ENCODE data around the gene ZDHHC14.
"Not testable (repeated sequence)": the region's sequence is repeated elsewhere in the genome, so short reads cannot be mapped to it uniquely, and the experiment has no call there.

Gene ZDHHC14

GRCh38 chr6:157449610-157450009, 68.6 kb downstream of the ZDHHC14 start:
- DNase-seq = no peak

DNA sequence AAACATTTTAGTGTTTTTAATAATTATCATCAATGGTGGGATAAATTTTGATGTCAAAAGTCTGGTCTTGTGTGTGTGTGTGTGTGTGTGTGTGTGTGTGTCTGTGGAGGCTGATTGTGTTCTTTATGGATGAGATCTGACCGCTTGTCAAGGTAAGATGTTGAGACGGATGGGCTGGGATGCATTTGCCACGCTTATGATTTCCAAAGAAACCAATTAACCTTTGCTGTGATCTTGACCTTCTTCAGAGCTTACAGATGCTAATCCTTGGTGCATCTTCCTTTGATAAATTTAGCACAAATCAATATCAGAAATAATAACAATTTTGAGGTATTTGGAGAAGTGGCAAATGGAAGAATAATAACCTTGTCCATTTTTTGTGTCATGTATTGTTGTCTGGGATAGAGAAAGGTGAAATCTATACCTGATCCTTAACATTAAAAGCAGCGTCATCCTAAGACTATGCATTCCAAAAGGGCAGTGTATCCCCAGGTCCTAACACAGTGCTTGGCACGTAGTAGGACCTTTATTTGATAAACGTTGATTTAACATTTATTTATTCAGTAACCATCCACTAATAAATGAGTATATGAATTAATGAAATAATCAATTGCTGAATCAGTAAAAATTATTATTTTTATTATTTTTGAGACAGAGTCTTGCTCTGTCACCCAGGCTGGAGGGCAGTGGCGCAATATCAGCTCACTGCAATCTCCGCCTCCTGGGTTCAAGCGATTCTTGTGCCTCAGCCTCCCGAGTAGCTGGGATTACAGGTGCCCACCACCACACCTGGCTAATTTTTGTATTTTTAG, 70.1 kb downstream of the ZDHHC14 start:
- no peak for DNase-seq

DNA sequence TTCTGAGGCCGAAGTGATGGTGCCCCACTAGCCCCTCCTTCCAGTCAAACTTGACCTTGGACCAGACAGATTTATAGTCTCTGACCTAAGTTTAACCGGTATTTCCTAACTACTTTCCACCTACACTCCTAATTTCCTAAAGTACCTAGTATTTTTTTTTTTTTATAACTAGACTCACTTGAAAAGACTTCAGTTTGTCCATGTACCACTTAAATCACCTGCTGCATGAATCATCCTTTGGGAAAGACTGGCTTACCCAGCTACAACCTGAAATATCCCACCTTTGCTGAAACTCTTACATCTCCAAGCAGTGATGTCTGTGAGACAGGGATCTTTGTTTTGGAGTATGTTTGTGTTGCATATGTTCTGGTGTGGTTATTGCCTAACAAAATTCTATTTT, 71.1 kb downstream of the ZDHHC14 start:
- DNase-seq = no peak

GRCh38 chr6:157453131-157453530, 72.1 kb downstream of the ZDHHC14 start:
- no peak for DNase-seq

DNA sequence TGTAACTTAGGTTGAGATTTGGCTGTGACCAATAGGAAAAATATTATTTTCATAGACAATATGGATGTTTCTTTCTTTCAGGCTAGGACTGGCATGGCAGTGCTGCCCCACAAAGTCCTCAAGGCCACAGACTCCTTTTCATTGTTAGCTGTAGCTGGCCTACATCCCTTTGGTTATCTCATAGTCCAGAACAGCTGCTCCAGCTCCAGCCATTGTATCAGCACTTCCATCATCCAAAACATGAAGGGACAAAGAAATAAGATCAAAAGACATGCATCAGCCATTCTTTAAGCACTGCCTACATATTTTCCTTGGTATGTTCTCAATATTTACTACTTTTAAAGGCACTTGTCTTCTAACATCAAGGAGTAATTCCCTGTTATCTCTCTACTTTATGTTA, 73.0 kb downstream of the ZDHHC14 start:
- DNase-seq = no peak

DNA sequence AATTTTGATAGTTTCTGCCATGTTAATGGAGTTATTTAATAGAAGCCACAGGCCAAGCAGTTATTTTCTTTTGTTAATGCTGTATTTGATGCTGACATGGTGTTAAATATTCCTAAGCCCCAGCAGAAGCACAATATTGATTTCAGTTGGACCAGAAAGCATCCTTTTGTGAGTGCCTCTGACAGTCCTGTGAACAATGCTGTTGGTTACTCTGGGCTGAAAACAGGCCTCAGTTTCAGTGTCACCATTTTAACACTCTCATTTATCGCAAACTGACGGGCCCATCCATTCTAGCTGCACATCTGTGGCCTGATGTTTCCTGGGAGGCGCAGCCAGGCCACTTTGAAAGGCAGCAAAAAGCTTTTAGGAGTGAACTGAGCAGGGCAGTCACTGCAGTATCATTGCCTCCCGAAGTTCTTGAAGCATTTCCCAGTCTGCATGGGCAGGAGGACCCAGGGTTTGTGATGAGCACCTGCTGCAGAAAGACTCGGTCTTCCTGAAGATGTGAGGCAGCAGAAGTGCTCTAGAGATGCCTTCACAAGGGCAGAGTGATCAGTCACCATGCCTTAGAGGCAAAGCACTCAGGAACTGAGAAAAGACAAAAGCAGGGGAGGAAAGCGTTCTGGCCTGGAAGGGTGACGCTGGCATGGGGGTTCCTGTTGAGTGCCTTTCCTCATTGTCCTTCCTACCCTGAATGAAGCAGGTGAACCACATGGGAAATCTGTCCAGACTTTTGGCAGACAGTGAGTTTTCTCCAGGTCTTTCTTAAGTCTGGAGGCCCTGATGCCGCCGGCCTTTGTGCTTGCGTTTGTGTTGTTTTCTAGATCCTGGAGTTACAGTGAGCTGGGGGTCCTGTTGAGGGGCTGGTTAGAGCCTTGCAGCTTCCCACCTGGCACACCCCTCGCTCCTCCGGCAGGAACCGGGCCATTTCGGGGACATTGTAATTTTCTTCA, 74.0 kb downstream of the ZDHHC14 start:
- DNase-seq = no peak

GRCh38 chr6:157455731-157456523, 74.9 kb downstream of the ZDHHC14 start:
- DNase-seq = no peak

GRCh38 chr6:157456524-157456829, 75.5 kb downstream of the ZDHHC14 start:
- DNase-seq = no peak

- no peak for DNase-seq
Observed at GRCh38 chr6:157457787-157458186, 76.8 kb downstream of the ZDHHC14 start.

DNA sequence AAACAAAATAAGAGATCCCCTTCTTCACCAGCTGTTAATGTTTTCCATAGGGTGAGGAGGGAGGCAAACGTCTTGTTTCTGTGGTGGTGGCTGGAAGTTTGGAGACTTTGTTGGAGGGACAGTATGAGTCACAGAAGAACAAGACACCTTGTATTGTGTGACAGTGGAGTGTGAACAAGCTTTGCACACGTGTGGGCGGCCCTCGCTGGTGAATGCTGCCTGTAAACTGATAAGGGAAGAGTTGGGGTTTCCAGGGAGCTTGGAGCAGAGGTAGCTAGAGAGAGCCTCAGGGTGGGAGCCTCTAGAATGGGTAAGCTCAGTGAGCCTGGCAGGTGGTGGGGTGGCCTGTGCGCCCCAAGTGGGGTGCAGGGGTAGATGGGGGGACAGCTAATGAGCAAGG, 78.3 kb downstream of the ZDHHC14 start:
- no peak for DNase-seq

DNA sequence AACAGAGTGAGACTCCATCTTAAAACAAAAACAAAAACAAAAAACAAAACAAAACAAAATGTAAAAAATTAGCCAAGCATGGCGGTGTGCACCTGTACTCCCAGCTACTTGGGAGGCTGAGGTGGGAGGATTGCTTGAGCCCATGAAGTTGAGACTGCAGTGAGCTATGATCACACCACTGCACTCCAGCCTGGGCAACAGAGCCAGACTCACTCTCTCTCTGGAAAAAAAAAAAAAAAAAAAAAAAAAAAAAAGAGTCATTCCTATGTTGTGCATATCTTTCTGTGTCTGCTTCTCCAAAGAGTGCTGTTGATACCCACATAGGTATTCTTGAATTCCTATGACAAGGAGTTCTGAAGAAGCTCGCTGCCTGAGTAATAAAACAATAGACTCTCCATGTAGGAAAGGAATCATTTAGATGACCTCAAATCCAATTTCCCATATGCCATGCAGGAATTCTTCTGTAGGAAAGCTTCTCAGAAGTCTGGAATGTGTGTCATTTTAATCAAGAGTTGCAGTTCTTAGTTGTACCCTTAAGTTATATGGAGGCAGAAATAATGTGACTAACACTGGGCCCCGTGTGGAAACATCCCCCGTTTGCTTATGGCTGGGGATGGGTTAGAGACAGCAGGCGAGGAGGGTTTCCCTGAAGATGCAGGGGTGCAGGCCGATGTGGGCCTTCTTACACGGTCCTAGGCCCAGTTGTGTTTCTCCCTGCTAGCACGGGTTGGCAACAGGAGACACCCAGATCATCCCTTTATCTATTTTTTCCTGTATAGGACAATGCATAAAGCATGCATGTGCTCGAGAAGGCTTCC, 79.4 kb downstream of the ZDHHC14 start:
- DNase-seq = no peak

- peak; percentile 53 for DNase-seq
Observed at GRCh38 chr6:157461000-157461915, 80.3 kb downstream of the ZDHHC14 start.

- DNase-seq = no peak
Observed at GRCh38 chr6:157462956-157463742, 82.2 kb downstream of the ZDHHC14 start.

GRCh38 chr6:157463743-157464135, 82.7 kb downstream of the ZDHHC14 start:
- DNase-seq = not testable (repeated sequence)

DNA sequence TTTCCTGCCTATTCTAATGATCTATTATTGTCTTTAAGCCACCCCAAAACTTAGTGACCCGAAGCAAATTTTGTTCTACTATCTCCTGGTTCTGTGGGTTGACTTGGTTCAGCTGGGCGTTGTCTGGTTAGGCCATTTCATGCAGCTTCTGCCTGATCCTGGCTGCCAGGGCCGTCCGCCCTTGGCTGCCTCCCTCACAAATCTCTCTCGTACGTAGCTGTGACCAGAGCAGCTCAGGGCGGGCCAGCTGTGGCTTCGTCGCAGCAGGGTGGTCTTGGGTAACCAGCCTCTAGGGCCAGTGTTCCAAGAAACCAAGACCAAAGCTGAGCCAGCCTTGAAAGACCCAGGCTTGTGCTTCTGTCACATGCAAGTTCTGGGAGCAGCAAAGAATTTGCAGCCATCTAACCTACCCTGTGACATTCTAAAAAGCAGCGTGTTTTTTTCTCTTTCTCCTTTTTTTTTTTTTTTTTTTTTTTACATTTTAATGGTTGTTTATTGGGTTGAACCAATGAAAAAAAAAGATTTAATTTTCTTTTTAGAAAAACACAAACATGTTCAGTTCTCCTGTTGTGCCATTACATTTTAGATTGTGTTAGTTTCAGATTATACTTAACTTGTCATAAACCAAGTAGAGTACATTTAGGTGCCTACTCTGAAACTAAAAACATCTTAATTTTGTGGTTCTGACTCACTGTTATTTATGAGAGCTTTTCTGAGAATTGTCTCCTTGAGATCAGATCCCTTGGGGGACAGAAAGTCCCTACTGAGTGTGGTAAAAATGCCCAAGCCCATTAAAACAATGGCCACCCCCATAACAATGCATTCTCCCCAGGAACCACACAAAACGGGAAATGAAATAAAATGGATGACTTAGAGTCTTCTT, 83.9 kb downstream of the ZDHHC14 start:
- no peak for DNase-seq

DNA sequence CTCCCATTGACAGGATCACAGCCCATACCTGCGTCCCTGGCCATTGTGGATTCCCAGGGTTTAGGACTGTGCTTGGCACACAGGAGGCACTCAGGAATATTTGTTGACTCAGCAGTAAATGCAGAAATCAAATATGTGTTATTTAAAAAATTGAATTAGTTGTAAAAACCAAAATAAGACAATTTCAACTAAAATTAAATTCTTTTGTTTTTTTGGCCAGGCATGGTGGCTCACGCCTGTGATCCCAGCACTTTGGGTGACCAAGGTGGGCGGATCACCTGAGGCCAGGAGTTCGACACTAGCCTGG, 85.3 kb downstream of the ZDHHC14 start:
- DNase-seq = no peak

- DNase-seq = not testable (repeated sequence)
Observed at GRCh38 chr6:157467339-157467738, 86.3 kb downstream of the ZDHHC14 start.

- no peak for DNase-seq
Observed at GRCh38 chr6:157468054-157468453, 87.1 kb downstream of the ZDHHC14 start.

DNA sequence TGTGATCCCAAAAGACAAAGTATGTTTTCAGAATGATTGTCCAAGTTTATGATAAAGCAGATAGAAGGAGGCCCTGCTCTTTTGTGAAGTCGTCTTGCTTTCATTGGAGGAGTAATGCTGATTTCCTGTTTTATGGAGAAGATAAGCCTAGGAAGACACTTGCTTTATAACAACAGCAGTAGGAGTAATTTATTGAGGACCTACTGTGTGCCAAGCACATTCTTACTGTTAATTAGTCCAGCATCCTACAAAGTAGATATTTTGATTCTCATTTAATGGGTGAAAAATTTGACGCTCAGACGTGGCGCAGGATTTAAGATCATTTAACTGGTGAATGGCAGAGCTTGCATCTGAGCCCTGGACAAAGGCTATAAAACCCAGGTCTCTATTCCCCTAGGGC, 87.6 kb downstream of the ZDHHC14 start:
- DNase-seq = no peak

GRCh38 chr6:157469378-157469777, 88.4 kb downstream of the ZDHHC14 start:
- no peak for DNase-seq
